Measurements from ENCODE around the gene CHKA.

DNA sequence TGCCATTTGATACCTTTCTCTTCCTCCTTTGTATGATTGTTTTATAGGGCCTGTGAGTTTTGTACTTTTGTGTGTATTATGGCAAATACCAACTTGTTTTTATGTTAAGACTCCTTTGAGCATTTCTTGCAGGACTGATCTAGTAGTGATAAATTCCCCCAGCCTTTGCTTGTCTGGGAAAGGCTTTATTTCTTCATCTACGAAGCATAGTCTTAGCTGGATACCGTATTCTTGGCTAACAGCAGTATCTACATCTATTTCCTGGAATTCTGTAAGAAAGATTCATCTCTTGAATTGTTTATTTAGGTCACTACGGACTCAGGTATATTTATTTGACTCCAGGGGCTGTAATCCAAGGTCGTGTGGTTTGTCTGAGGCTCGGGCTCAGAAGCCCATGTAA, 96.7 kb downstream of the CHKA start:
- TF ChIP-seq, protein P1, sequence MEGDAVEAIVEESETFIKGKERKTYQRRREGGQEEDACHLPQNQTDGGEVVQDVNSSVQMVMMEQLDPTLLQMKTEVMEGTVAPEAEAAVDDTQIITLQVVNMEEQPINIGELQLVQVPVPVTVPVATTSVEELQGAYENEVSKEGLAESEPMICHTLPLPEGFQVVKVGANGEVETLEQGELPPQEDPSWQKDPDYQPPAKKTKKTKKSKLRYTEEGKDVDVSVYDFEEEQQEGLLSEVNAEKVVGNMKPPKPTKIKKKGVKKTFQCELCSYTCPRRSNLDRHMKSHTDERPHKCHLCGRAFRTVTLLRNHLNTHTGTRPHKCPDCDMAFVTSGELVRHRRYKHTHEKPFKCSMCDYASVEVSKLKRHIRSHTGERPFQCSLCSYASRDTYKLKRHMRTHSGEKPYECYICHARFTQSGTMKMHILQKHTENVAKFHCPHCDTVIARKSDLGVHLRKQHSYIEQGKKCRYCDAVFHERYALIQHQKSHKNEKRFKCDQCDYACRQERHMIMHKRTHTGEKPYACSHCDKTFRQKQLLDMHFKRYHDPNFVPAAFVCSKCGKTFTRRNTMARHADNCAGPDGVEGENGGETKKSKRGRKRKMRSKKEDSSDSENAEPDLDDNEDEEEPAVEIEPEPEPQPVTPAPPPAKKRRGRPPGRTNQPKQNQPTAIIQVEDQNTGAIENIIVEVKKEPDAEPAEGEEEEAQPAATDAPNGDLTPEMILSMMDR (conservative IDR thresholded peaks at IDR 0.05; ENCODE audit: low read length): no peak
- no peak for TF ChIP-seq EZH2phosphoT487 (IDR thresholded peaks at IDR 0.05; ENCODE audit: borderline replicate concordance)
